Hematopoietic multipotent progenitor cell treated with erythropoietin and hydrocortisone succinate and interleukin-3 and kit ligand, for 4 days (in vitro differentiated cells): ENCODE data around the gene FAM180A.

Source experiments
- DNase-seq: peaks from one replicate; pipeline ENCODE4 v3.0.0-alpha.2; 2015

FAM180A gene

DNA sequence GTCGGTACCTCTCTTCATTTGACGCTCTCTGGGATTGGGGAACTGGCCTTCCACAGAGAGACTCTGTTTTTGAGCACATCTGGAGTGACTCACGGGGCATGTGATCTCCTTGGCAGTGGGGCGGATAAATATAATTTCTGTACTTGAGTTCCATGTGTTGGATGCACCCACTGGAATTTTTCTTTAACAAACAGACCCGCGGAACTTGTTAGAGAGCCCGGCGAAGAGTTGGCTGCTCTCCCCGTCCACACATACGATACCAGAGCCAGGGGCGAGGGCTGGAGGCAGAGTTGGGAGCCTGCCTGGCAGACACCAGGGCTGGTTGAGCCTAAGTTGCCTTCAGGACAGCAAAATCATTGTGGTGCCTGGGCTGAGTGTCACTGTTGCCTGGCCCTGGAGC, at the start of gene FAM180A:
Gene FAM180A (minus strand): TSS at position 44 of the 400 bp plus-strand sequence. CDS start 233 bp downstream, outside the sequence.
- DNase-seq = no peak

DNA sequence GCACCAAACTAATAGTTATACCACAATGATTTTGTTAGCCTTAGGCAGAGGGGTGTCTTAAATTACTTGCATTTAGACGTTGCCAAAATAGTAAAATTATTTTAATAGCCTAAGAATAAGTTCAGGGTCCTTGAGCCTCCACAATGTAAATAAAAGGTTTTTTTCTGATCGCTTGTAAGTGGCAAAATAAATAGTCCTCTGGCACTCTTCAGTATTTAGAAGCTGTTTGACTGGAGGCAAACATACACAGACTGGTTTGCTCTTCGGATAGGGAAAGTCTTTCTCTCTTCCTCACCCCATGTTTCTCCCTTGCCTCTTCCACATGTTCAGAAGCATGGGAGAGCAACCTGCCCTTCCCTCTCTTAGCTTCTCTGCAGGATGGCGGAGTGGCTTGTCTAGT, 49.5 kb upstream of the FAM180A start:
- no peak for DNase-seq

DNA sequence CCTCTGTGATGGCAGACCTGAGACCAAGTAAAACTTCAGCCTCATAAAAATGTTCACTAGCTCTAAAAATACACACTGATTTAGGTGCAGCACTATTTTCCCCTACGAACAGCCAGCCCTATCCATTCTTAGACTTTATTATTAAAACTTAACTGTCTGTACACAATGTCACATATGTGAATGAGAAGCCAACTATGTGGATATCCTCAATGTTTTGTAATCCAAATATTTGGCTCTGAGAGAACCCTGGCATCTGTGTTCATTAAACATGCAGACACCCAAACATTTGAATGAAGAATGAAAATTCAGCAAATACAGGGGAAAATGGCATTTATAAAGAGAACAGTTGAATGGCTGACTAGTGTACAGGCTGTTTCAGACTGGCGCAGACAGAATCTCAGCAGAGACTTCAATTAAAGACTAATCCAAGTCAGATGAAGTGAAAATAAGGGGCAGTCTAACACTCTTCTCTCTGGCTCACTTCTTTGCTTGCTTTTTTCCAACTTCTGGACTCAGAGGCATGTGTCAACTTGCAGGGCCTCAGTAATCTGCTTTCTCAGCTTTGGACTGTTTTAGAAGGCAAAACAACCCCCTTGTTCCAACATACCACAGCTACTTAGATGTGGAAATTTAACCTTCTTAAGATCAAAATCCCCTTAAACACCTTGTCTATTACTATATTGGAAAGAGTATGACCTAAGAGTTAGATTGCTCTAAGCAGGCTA, 47.4 kb upstream of the FAM180A start:
- no peak for DNase-seq

DNA sequence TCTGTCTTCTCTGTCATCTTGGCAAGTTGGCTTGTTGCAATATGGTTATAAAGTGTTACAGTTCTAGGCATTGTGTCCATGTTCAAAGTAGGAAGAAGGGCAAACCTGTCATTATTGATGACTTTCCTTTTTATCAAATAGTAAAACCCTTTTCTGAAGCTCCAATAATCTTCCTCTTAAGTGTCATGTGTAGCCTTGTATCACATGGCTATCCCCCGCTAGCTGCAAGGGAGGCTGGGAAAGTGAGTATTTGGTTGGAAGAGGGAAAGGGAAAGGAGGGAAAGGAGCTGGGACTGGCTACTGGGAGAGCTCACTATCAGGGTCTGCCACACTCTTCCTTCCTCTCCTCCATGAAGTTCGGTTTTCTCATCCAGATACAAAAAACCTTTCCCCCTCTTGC, 45.2 kb upstream of the FAM180A start:
- DNase-seq = no peak

DNA sequence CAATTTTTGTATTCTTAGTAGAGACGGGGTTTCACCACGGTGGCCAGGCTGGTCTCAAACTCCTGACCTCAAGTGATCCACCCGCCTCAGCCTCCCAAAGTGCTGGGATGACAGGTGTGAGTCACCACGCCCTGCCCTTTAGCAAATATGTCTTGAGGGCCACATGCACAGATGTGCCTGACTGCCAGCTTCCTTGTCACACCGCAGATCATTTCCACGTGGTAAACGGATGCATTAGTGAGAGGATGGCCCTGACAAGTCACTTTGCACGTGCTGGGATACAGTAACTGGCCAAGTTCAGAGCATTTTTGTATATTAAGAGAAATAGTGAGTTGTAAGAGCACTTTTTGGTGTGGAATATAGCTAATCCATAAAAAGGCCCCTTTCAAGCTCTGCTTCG, 44.3 kb upstream of the FAM180A start:
- DNase-seq = no peak

DNA sequence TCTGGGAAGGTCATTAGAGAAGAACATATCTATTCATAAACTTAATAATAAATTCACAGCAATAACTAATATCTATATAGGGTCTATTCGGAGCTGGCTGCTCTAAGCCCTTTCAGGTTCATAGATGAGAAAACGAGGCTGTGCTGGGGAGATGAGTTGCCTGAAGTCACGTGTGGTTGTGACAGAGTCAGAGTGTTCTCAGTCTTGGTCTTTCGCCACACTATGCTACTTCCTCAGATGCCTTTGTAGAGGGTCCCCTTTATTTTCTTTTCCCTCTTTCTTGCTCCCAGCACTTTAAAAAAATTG, 43.7 kb upstream of the FAM180A start:
- DNase-seq = peak; percentile 34

DNA sequence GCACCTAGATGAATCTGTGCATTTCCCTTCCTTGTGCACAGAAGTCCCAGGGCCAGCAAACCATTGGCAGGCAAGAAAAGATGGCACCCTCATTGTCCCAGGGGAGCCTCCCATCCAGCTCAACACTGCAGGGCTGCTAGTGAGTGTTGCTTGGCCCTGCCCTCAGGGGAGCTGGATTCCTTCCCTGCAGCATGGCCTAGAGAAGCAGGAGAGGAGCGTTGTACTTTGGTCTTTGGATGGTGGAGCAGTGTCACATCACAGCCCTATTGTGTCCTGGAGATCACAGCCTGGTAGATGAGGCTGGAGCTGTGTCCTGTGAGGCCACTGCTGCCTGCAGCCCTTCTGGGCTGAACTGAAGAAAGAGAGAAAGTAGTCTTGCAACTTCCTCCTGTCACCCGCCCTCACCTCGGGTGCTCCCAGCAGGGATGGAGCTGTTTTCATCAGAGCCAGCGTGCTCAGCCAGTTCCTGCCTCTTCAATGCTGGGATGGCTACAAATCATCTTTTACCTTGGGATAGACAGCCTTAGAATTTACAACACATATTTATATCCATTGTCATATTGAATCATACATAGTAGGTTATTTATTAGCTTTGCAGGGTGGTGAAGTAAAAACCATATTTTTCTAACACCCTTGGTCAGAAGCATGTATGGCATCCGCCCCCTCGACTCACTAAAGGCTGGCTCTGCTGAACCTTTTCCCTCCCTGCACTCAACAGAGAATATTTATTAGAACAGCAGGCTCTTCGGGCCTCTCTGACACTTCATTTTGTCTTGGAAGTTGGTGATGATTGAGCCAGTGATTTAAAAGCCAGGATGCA, 43.1 kb upstream of the FAM180A start:
- peak; percentile 12 for DNase-seq

DNA sequence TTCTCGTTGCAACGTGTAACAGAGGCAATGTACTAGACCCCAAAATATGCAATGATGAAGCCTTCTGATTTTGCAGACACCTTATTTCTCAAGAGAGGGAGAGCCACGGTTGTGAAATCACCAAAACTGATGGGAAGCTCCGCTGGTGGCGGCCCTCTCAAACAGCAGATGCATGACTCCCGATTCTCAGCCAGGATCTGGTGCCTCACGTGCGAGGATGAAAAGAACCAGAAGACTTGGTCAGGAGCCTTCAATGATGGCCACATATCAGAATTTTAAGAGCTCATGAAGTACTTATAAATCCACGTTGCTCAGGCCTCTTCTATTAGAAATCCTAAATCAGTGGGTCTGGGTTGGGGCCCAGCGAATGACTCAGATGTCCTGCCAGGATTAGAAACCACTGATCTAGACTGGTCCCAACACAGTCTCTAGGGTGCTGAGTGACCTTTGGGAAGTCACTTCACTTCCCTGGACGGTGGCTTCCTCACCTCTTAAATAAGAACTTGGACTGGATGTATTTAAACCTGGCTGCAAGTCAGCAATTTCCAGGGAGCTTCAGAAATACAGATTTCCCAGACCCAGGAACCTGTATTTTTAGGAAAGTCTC, 41.9 kb upstream of the FAM180A start:
- no peak for DNase-seq

DNA sequence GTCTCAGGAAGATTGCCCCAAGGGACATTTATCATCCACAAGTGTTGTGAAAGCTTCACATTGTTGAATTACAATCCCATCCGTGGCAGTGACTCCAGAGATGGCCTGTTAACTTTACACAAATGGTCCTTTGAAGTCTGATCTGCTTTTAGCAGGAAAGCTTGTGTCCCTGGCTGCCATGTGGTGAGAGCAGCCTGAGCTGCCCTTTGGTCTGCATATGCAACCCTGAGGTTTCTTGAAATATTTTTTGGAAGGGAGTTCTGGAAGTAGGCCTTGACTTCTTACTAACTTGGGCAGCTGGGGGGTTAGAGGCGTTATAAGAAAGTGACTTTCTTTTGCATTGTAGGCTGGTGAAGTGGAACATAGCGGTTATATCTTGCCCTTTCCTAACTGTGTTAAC, 41.3 kb upstream of the FAM180A start:
- no peak for DNase-seq

DNA sequence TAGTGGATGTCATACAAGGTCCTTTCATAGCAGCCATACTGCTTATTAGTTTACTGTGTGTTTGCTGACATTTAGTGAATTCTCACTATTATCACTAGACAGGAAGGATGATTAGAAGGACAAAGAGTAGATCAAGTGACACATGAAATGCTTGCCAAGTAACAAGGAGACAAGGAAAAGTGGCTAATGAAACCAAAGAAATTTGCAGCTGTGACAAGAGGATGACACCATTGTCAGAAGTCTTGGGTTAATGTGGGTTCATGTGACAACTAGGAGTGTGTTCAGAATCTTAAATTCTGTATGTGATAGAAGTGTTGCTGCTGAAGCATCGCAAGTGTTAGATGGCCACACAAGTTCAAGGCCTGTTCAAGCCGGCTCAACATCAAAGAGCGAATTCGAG, 40.8 kb upstream of the FAM180A start:
- no peak for DNase-seq

DNA sequence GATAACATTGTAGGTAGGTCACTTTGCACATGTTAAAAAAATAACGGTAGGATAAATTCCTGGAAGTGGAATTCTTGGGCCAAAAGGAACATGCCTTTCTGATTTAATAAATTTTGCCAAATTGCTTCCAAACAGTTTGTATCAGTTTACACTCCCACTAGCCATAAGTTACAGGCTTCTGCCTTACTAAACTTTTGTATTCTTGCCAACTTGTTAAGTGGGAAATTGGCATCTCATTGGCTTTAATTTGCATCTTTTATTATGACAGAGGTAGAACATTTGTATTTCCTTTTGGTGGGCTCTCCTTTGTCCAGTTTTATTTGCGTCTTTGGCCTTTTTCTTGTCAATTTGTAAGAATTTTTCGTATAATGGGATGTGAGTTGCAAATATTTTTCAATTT, 38.3 kb upstream of the FAM180A start:
- no peak for DNase-seq

DNA sequence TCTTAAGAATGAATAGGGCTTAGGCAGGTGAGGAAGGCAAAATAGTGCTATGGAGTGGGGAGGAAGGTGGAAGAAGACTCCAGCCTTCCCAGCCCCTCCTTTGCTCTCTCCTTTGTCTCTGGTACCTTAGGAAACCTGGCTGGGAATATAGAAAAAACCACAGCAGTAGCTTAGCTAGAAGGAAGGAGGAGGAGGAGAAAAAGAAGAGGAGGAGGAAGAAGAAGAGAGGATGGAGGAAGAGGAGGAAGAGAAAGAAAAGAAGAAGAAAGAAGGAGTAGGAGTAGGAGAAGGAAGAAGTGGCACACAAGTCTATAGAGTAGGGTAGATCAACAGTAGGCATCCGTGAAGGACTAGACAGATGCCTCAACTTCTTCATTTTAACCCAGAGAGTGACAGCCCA, 36.5 kb upstream of the FAM180A start:
- no peak for DNase-seq

DNA sequence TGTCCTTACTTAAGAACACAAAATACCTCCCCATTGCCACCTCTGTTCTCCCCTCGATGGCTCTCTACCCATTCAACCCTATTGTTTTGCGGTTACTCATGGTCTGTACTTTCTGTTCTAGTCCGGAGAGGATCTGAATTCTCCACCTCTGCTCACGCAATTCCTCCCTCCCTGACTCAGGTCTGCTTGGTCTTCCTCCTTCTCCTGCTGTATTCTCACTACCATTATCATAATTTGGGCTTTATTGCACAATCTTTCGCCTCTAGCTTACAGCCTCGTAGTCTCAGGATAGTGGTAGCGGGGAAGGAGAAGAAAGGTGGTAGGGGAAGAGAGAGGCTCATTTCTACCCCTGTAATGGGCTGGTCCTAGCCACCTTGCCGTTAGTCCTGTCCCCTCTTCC, 35.4 kb upstream of the FAM180A start:
- no peak for DNase-seq

DNA sequence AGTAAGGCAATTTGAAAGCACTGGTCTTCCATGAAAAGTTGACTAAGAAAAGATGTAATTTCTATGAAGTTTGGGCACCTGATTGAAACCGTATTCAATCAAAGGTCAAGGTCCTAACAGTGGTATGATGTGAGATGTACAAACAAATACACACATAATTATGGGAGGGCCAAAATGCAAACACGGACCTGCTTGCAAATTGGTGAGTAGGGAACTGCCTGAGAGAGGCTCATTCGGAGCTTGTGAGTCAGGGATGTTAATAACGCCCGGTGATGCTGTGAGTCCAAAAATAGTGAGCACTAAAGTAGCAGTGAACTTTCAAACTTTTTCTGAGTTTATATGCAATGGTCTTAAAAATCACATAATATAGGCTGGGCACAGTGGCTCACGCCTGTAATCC, 34.2 kb upstream of the FAM180A start:
- DNase-seq = no peak

DNA sequence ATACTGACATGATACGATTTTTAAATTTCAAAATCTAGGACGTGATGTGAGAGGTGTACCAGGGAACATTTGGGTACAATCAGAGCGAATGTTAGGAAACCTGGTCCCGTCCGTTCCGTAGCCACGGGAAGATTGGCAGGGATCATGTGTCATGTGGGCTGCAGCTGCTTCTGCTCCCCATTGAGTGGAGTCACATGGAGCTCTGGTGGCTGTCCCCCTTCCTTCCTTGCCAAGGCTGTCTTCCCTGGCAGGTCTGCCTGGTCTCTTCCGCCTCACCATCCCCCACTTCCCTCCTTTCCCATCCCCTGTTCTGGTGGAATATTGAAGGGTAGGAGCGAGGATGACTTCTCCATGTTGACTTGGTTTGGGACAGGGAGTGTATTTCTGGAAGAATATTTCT, 33.8 kb upstream of the FAM180A start:
- DNase-seq = no peak

DNA sequence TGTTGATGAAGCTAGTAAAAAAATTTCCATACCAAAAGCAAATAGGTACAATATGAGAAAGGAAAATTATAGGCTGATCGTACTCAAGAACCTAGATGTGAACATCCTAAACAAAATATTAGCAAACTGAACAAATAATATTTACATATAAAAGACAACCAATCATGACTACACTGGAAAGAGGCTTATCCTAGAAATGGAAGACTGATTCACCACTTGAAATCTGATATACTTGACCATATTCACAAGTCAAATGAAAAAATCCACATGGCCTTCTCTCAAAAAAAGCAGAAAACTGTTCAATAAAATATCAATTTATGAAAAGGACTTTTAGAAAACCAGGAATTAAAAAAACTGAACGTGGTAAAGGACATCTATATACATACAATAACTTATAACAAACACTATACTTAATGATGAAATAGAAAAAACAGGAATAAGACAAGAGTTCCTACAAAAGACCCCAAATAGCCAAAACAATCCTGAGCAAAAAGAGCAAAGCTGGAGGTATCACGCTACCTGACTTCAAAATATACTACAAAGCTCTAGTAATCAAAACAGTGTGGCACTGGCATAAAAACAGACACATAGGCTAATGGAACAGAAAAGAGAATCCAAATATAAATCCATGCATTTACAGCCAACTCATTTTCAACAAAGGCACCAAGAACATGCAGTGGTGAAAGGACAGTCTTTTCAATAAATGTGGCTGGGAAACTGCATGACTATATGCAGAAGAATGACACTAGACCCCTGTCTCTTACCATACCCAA, 29.2 kb upstream of the FAM180A start:
- DNase-seq = no peak

DNA sequence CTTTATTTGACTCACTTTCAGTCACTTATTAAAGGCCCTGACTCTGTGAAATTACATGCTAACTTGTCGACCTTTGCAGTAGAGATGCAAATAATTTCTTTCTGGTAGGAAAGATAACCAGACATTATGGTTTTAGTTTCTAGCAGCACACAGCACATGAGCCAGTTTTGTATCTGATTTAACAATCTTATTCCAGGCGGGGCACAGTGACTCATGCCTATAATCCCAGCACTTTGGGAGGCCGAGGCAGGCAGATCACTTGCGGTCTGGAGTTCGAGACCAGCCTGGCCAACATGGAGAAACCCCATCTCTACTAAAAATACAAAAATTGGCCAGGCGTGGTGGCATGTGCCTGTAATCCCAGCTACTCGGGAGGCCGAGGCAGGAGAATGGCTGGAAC, 27.3 kb upstream of the FAM180A start:
- peak; percentile 15 for DNase-seq

DNA sequence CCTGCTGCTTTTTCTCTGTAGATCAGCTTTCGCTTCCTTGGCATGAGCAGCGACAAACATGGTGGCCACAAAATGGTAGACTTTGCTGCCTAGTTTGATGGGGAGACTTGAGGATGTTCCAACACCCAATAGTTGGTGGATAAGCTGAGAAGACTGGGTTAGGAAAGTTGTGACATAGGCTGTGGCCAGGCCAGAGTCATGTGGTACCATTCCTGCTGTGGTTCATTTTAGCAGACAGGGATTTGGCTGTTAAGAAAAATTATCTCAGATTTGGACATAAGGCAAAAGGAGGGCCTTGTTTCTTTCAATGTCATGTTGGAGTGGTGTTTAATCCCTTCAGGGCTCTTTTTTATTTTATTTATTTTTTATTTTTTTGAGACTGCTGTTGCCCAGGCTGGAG, 26.6 kb upstream of the FAM180A start:
- no peak for DNase-seq

DNA sequence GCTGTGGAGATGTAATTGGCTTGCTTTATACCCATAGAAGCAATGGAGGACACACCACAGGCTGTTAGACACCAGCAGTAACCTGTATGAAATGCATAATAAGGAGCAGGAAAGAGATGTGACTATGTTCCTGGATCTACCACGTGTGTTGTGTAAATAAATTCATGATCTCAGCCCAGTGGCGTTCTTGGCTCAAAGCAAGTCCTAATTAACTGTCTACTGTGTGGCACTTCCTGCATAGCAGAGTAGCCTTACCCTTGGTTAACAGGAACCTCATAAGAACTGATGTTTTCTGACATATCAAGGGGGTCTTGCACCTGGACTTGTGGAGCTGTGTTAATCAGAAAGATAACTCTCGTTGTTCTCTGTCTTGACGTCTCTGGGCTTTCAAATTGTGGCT, 25.7 kb upstream of the FAM180A start:
- peak; percentile 8 for DNase-seq

DNA sequence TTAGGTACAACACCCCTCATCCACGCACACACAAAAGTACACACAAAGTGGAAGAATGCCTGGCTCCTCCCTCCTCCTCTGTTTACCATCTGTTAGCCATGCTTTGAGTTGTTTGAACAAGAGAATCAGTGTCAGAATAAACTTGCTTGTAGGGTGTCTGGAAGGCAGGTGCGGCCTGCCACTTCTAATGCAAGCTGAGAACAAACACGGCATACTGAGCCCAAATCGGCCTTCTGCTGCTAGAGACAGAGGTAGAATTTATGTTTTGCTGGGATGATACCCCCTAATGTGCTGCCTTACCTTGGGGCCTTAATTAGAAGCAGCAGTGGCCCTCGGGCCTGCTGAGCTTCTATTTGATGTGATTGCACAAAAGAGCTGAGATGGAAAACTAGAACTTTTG, 24.9 kb upstream of the FAM180A start:
- DNase-seq = no peak

DNA sequence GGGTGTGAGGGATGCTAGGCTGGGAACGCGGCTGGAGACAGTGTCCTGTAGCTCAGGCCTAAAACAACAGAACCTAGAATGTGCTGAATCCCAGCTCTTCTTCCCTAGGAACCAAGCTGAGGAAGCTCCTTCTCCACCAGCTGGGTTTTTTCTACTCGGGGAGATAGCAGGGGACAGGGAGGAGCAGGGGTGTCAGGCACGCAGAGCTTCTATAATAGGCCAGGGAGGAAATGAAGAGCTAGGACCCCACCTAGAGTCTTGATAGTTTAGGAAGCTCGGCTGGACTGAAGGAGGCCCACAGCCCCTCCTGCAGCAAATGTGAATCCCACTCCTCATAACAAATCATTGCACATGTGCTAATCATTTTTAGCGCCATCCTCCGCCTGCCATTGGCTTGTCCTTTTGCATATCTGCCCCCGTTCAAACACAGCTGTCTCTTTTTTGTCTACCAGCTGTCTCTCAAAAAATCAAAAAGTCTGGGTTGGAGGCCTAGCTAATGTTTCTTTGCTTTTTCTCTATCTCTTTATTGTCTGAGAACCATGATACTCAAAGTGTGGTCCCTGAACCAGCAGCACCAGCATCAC, 24.1 kb upstream of the FAM180A start:
- DNase-seq = no peak

DNA sequence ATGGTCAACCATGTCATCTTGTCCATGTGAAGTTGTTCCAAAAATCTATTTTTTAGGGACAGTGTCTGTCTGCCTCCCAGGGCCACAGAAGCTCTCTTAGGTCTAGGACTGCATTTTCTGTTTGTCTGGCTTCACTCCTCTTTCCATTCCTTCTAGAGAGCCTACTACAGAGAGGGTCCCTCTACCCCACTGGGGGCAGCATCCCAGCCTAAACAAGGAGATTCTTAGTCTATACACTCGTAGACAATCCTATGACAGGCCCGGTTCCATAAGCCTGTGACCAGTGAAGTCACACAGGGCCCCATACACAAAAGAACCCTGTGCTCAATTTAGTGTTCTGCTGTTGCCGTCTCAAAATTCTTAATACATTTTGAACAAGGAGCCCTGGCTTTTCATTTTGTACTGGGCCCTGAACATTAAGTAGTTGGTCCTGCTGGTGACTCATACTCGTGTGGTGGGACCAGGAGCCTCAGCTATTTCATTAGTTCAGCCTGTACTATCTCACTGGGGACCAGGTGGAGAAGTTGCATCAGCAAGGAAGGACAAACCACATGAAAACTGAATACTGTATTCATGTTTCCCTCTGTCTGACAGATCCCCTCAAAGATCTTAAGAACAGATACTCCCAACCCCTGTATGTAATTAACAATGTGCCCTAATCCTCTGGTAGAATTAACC, 23.5 kb upstream of the FAM180A start:
- DNase-seq = peak; percentile 58

DNA sequence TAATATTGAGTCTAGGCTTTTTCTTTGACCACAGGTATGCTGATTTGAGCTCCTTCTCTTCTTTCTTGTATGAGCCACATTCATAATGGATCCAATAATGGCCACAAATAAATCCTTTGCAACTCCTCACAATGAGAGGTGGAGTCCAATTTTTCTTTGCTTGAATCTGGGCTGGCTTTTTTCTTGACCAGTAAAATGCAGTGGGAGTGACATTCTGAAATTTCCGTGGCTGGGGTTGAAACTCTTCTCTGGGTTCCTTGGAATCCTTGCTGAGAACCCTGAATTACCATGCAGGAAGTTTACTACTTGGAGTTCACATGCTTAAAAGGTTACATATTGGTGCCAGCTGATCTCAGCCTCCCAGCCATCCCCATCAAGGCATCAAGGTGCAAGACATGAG, 22.4 kb upstream of the FAM180A start:
- no peak for DNase-seq
